GM19025 (cell line): Measurements from ENCODE around the gene PER2.
"Not testable (repeated sequence)": the region's sequence is repeated elsewhere in the genome, so short reads cannot be mapped to it uniquely, and the experiment has no call there.

ENCODE experiments used
- ATAC-seq: cut with Tn5 transposase; IDR thresholded peaks from one replicate; pipeline ENCODE4 v1.9.1; 2021; ENCODE audit warnings: mild to moderate bottlenecking, low read depth, moderate library complexity; ENCODE audit not compliant: unreplicated experiment

PER2 gene

GRCh38 chr2:238289574-238289973, 1.2 kb upstream of the PER2 start:
- ATAC-seq = no peak

- ATAC-seq = peak; percentile 87
Observed at GRCh38 chr2:238288650-238289573, 502 bp upstream of the PER2 start.

- ATAC-seq = no peak
Observed at GRCh38 chr2:238286987-238287736, 1.2 kb downstream of the PER2 start.

- no peak for ATAC-seq
Observed at GRCh38 chr2:238286551-238286950, 1.9 kb downstream of the PER2 start.

- no peak for ATAC-seq
Observed at GRCh38 chr2:238286095-238286494, 2.3 kb downstream of the PER2 start.

GRCh38 chr2:238285653-238286082, 2.7 kb downstream of the PER2 start:
- no peak for ATAC-seq

- no peak for ATAC-seq
Observed at GRCh38 chr2:238284802-238285515, 3.5 kb downstream of the PER2 start.

GRCh38 chr2:238282861-238283738, 5.3 kb downstream of the PER2 start:
- ATAC-seq = no peak

GRCh38 chr2:238281826-238282480, 6.5 kb downstream of the PER2 start:
- no peak for ATAC-seq

GRCh38 chr2:238280083-238280825, 8.2 kb downstream of the PER2 start:
- ATAC-seq = no peak

GRCh38 chr2:238279324-238279682, 9.1 kb downstream of the PER2 start:
- ATAC-seq = no peak

- ATAC-seq = no peak
Observed at GRCh38 chr2:238278626-238279323, 9.6 kb downstream of the PER2 start.

- no peak for ATAC-seq
Observed at GRCh38 chr2:238277695-238278094, 10.7 kb downstream of the PER2 start.

- no peak for ATAC-seq
Observed at GRCh38 chr2:238274152-238274865, 14.1 kb downstream of the PER2 start.

GRCh38 chr2:238273433-238273832, 15.0 kb downstream of the PER2 start:
- ATAC-seq = not testable (repeated sequence)

- no peak for ATAC-seq
Observed at GRCh38 chr2:238272156-238272555, 16.3 kb downstream of the PER2 start.

GRCh38 chr2:238271686-238272085, 16.7 kb downstream of the PER2 start:
- not testable (repeated sequence) for ATAC-seq
